ENCODE results near the gene WDFY4.

Gene WDFY4

GRCh38 chr10:48947690-48948469 is 263.2 kb downstream of the WDFY4 start:
- TF ChIP-seq CTCF (conservative IDR thresholded peaks at IDR 0.05; ENCODE audit: low read depth, low read length) = no peak
- no peak overlapping the region for H3K4me3 ChIP-seq (ENCODE audit: low read depth, low read length)
- no peak for DNase-seq (ENCODE audit: low read depth)

GRCh38 chr10:48948470-48949037 is 263.9 kb downstream of the WDFY4 start:
- DNase-seq (ENCODE audit: low read depth) = no peak
- no peak for TF ChIP-seq CTCF (conservative IDR thresholded peaks at IDR 0.05; ENCODE audit: low read depth, low read length)
- H3K4me3 ChIP-seq (ENCODE audit: low read depth, low read length) = no peak overlapping the region

- no peak for TF ChIP-seq CTCF (conservative IDR thresholded peaks at IDR 0.05; ENCODE audit: low read depth, low read length)
- no peak overlapping the region for H3K4me3 ChIP-seq (ENCODE audit: low read depth, low read length)
- DNase-seq (ENCODE audit: low read depth) = no peak
These were observed 267.0 kb downstream of the WDFY4 start for GRCh38 chr10:48951707-48952106.

- no peak overlapping the region for H3K4me3 ChIP-seq (ENCODE audit: low read depth, low read length)
- TF ChIP-seq CTCF (conservative IDR thresholded peaks at IDR 0.05; ENCODE audit: low read depth, low read length) = no peak
- DNase-seq (ENCODE audit: low read depth) = no peak
These were observed 272.9 kb downstream of the WDFY4 start for GRCh38 chr10:48957361-48958151.

GRCh38 chr10:48958598-48959190 is 274.0 kb downstream of the WDFY4 start:
- no peak for DNase-seq (ENCODE audit: low read depth)
- TF ChIP-seq CTCF (conservative IDR thresholded peaks at IDR 0.05; ENCODE audit: low read depth, low read length) = no peak
- no peak overlapping the region for H3K4me3 ChIP-seq (ENCODE audit: low read depth, low read length)

GRCh38 chr10:48964038-48964437 is 279.4 kb downstream of the WDFY4 start:
- no peak overlapping the region for H3K4me3 ChIP-seq (ENCODE audit: low read depth, low read length)
- DNase-seq (ENCODE audit: low read depth) = no peak
- no peak for TF ChIP-seq CTCF (conservative IDR thresholded peaks at IDR 0.05; ENCODE audit: low read depth, low read length)

All from choroid plexus epithelial cell (primary cell).